HG03060 (cell line): ENCODE measurements around the gene CDK2AP2.

Experiments
- ATAC-seq: cut with Tn5 transposase; IDR thresholded peaks from one replicate; pipeline ENCODE4 v1.9.1; 2021; ENCODE audit warnings: low read depth, moderate number of reproducible peaks; ENCODE audit not compliant: unreplicated experiment

Gene CDK2AP2

DNA sequence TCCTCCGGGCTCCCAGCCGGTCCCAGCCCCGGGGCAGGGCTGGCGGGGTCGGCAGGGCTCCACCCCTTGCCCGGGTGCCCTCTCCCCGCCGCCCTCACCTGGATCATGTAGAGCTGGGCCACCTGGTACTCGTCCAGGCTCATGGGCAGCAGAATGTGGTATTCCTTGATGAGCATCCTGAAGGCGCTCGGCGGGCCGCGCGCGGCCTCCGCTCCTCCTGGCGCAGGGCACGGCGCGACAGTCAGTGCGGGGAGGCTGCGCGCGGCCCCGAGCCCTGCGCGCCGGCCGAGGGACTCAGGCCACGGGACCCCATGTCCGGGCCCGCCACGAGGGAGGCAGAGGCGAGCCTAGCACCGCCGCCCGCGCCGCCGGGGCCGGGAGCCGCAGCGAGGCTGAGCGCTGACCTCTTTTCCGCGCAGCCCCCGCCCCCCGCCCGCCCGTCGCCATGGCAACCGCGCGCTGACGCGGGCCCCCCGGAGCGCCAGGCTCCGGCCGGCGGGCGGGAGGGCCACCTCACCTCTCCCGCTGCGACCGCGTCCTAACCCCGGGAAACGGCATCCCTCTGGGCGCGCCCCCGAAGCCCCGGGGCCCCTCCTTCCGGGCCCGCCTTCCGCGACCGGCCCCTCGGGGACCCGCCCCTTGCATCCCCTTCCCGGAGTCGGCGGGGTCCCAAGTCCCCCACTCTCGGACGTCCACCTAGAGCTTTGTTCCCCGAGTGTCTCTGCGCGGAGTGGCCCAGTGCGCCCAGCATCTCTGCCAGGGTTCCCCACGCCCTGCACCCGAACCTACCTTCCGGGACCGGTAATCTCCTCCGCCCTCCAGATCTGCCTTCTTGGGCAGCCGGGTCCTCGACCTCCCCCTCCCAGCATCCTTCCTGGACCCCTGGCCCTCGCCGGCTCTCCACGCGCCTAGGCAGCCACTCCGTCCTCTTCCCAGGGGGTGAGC is 3.7 kb downstream of the CDK2AP2 start:
- ATAC-seq: no peak

DNA sequence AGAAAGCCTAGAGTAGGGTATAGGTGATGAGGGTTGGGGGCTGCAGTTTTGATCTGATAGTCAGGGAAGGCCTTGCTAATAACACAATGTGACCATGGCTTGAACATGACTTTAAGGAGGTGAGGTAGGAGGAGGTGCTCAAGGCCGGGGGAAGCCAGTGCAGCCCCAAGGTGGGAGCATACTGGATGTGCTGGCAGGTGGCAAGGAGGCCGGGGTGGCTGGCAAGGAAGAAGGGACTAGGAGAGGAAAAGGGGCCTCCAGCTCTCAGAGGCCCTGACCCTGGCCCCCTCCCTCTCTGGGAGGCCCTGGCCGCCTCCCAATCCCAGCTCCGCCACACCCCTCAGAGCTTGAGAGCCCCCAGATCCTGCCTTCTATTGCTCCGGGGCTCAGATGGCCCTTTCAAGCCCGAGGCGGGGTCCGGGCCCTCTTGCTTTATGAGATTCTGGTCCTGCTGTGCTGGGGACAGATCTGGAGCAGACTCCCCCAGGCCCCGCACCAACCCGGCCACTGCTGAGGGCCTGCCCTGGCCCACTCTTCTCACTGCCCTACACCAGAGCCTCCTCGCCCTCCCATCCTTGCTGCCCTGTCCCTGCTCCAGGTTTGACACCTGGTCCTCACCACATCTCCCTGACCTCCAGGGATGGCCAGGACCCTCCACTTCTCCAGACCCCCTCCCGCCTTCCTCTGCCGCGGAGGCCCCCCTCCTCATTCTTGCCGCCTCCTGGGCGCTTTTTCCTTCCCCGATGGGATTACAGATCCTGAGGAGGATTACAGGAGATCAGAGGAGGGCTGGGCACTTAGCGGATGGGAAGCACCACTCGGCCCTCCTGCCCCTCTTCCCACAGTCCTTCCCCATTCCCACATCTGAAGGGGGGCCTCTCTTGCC is 4.6 kb downstream of the CDK2AP2 start:
- no peak for ATAC-seq

- no peak for ATAC-seq
Observed at GRCh38 chr11:67502328-67502979, 5.5 kb downstream of the CDK2AP2 start.

GRCh38 chr11:67501854-67502253 is 6.1 kb downstream of the CDK2AP2 start:
- no peak for ATAC-seq

DNA sequence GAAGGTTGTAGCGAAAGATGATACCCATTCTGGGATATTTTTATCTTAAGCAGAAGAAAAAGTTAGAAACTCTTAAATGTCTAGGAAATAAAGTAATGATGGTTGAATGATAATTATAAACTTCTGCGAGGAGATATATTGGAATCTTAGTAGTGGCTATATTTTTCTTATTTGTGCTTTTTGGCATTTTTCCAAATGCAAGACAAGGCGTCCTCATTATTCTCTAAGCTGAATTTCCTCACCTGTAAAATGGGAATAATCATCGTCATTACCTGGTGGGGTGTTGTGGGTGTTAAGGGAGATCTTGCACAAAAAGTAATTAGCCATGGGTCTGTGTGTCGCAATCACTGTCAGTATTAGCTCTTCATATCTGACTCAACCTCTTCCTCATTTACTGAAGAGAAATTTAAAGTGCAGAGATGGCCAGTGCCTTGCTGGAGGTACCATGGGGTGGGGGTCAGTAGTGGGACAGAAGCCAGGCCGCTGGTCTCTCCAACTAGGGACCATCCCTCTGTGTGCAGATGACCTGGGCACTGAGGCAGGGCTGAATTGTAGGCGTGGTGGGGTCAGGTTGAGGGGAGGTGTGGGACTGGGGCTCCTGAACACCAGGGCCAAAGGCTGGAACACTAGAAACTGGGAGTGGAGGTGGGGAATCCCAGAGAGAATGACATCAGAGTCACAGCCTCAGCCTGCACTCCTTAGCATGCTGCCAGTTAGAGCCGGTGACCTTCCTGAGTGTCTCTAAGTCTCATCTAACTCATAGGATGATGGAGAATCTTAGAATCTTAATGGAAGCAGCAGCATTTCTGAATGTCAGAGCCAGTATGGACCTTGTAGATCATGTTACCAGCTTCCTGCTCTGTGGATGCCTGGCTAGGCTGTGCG is 6.9 kb downstream of the CDK2AP2 start:
- ATAC-seq: no peak

DNA sequence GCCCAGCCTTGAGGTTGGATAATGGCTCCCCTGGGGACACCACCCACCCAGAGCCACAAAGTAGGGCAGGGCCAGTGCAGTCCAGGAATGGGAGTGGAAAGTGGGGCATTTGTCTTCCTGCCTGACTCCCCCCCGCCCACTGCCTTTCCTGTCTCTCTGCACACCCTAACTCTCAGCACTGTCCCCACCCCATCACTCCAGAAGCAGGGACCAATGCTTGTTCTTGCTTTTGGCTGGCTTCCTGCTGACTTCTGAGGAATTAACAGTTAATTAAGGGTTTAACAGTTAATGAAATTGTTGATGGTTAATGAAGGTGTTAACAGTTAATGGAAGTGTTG is 7.5 kb downstream of the CDK2AP2 start:
- no peak for ATAC-seq

GRCh38 chr11:67499808-67500483 is 8.0 kb downstream of the CDK2AP2 start:
- no peak for ATAC-seq

GRCh38 chr11:67498544-67498972 is 9.4 kb downstream of the CDK2AP2 start:
- ATAC-seq: no peak

GRCh38 chr11:67497656-67498291 is 10.2 kb downstream of the CDK2AP2 start:
- no peak for ATAC-seq

GRCh38 chr11:67496113-67496512 is 11.8 kb downstream of the CDK2AP2 start:
- no peak for ATAC-seq

- no peak for ATAC-seq
Observed at GRCh38 chr11:67495234-67496005, 12.5 kb downstream of the CDK2AP2 start.

GRCh38 chr11:67494371-67495233 is 13.4 kb downstream of the CDK2AP2 start:
- no peak for ATAC-seq

GRCh38 chr11:67493548-67494370 is 14.2 kb downstream of the CDK2AP2 start:
- no peak for ATAC-seq

GRCh38 chr11:67492801-67493547 is 15.0 kb downstream of the CDK2AP2 start:
- no peak for ATAC-seq

DNA sequence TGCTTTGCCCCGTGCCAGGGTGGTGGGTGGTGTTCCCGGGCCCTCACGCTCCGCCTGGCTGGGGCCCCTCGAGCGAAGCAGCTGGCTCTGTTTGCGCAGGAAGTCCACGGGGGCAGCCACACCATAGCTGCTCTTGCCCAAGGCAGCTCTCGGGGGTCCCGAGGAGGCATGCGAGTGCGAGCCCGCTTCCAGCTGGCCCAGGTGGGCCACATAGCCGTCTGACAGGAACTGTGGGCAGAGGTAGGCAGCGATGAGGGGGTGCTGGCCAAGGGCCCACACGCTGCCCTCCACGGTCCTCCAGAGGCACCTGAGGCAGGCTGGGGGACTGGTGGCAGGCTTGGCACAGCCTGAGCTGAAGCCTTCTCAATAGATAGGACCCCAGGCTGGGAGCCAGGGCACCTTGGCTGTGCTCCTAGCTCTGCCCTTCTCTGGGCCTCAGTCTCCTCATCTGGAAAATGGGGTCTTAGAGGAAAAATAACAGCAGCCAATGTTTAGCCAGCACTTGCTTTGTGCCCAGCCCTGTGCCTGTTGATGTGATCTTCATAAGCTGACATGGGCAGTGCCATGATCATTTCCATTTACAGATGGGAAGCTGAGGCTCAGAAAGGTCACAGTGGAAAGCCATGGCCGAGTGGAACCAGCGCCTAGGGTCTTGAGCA is 15.8 kb downstream of the CDK2AP2 start:
- no peak for ATAC-seq
